GM19455 (cell line): ENCODE results near the gene PFN2.
A peak's percentile ranks its signal among the peaks of the same experiment; 100 is the strongest.
"Not testable (repeated sequence)": the region's sequence is repeated elsewhere in the genome, so short reads cannot be mapped to it uniquely, and the experiment has no call there.

ENCODE experiments used
- ATAC-seq: cut with Tn5 transposase; IDR thresholded peaks from one replicate; pipeline ENCODE4 v1.9.1; 2021; ENCODE audit not compliant: unreplicated experiment

The PFN2 gene

DNA sequence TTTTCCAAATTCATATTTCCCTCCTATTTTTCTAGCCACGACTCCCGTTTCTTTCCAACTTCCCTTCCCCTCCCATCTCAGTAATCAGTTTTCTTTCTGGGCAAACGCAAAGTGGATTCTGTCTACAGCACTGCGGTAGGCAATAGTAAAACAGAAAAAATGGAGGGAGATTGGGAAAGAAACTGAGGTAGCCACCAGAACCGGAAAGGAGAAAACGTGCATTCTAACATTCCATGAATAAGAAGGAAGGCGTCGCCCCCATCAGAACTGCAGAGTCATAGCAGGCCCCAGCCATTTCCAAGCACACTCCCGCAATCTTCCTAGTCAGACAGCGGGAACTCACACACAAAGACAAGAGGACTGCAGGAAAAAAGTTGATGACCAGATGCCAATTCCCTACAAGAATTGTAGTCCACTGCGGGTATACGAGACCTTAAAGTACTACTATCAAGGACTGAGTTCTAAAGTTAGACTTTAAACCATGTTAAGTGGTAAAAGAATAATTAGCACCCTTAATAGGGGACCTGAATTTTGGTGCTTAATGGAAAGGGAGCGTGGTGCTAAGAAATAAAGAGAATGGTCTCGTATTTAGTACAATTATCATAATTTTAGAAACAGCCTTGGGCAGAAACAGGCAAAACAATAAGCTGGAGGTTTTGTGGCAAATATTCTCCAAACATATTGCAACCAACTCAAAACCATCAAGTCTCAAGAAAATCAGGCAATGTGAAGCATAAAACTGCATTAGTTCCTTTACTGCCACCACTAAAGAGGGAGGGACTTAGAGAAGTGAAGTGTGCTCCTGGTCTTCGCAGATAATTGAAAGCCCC lies 1.4 kb downstream of the PFN2 start:
- peak; percentile 1 for ATAC-seq

DNA sequence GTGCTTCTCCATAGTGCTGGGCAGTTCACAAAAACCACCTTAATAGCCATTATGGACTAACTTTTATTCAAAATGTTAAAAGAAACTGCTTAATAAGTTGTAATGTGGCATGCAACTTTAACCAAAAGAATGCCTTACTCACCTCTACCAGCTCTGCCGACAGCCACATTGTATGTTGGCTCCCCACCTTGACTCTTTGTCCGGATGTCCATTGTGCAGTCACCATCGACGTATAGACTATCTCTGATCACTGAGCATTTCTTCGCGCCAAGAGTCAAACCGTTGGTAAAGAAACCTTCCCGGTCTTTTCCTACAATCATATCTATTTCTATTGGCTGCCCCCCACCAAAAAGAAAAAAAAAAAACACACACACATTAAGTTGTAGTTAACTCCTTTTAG lies 2.5 kb downstream of the PFN2 start:
- no peak for ATAC-seq

DNA sequence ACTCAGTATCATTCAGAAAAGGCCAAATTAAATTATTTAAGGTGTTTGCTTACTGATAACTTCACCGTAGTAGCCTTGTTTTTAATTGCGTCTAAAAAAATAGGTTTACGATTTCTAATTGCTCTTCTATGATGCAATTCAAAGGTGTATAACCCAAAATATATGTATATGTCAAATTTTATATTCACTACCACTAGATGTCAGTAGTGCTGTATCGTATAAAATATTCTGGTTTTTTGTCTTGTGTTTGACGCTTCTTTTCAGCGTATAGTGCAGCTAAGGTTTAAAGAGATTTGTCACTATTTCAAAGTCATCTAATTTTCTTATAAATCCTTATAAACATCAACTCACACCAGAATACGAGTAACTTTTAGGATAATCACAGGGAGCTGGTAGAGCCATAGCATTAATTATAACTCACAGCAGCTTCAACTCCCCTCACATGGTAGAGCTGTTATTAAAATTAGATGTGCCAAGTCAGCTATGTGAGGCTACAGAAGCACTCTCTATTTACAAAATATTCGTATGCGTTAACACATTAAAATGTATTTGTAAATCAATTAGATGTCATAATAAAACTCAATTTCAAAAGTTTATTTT lies 3.5 kb downstream of the PFN2 start:
- no peak for ATAC-seq

- no peak for ATAC-seq
Measured at GRCh38 chr3:149965278-149965677, 5.4 kb downstream of the PFN2 start.

DNA sequence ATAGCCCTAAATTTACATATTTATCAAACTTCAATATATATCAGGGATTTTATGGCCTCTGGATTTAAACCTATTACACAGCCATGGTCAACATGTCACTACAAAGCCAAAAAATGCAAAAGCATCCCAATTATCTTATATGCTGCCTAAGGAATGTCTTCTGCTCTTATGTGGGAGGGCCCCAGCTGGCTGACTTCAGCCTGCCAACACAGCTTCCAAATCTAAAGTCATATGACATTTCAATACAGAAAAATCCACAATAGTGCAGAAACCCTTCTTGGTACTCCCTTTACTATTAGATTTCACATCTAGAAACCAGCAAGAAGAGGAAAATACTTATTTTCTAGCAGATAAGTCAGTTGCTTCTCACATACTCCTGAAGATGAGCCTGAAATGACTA lies 6.4 kb downstream of the PFN2 start:
- ATAC-seq = no peak

DNA sequence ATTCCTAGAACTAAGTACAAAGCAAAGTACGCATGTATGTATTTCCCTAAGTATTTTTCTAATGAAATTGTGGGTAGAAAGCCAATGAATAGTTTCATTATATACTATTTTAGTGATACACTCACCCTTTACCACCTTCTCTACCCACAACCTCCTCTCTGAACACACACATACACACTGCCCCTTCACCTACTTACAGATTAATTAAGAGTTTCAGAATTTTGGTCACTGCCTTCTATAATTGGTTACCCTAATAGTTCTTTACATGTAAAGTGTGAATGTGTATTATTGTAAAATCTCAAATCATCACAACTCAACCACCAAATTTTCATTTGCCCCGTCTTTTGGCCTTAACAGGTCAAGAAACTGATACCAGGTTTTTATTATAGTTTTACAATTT lies 7.2 kb downstream of the PFN2 start:
- no peak for ATAC-seq

DNA sequence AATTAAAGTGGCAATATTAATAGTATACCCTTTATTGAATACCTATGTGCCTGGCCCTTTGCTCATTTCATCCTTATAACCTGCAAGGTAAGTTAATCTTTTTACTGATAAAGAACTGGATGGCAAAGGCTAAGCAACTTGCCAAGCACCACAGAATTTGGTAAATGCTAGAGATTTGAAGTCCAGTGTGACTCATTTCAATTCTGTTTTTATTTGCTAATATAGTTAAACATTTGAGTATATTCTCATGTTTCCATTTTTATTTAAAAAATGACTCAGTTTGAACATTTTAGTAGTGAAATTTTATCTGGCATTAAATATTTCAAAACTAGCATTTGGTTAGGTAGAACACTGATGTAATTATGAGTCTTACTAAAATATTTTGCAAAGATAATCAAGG lies 11.3 kb downstream of the PFN2 start:
- no peak for ATAC-seq

DNA sequence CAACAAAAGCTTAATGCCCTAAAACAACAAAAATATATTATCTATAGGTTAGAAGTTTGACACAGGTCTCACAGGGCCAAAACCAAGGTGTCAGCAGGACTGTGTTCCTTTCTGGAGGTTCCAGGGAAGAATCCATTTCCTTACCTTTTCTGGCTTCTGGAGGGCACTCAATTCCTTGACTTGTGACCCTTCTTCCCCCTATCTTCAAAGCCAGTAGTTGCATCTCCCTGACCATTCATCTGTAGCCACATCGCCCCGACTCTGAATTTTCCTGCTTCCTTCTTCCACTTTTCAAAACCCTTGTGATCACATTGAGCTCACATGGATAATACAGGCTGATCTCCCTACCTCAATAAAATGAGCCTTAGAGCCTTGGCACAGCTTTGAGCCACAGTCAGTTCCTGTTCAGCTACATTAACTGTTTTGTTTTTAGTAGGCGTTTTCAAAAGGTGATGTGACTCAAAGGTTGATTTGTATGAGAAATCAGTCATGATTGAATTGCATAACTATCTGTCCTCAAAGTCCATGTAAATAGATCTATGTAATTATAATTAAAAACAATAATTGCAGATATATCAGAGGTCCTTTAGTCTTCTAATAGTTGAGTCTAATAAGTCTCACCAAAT lies 12.4 kb downstream of the PFN2 start:
- no peak for ATAC-seq

DNA sequence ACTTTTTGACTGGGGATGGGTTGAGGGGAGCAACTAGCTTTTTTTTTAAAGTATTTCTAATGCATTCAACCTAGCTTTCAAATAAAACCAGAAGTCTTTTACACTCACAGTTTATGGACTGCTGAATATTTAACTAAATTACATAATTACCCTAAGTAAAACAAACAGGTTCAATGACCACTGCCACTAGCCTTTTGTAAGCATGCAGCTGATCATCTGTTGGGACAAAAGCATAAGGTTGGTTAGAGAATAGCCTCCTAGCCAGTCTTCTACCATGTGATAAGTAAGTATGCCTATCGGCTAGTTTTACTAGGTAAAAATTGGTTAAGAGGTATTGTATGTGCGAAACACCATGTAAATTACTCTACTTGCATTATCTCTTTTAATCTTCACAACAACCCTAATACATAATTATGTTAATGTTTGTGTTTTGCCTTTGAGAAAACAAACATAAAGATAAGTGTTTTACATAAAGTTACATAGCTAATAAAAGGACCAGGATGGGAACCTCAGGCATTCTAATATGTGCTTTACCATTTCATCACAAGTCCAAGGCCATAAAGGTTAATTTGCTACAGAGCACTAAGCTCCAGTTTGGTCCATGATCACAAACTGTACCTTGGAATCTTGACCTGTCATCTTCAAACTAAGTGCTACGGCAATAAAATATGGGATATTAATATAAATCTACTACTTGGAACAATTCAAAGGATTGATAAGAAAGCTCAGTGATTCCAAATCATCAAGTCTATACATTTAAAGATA lies 13.2 kb downstream of the PFN2 start:
- no peak for ATAC-seq

- ATAC-seq = no peak
Measured at GRCh38 chr3:149955449-149955848, 15.2 kb downstream of the PFN2 start.

GRCh38 chr3:149954812-149955211 lies 15.9 kb downstream of the PFN2 start:
- no peak for ATAC-seq

DNA sequence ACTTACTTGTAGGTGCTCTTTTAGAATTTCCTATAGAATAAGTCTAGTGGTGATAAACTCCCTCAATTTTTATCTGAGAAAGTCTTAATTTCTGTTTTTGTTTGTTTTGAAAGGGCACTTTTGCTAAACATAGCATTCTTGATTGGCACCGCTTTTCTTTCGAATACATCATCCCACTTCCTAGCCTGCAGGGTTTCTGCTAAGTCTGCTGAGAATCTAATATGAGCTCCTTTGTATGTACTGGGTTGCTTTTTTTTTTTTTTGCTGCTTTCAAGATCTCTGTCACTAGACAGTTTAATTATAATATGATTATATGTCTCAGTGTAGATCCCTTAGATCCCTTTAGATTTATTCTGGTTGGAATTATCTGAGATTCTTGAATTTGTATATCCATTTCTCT lies 21.5 kb downstream of the PFN2 start:
- ATAC-seq = no peak

DNA sequence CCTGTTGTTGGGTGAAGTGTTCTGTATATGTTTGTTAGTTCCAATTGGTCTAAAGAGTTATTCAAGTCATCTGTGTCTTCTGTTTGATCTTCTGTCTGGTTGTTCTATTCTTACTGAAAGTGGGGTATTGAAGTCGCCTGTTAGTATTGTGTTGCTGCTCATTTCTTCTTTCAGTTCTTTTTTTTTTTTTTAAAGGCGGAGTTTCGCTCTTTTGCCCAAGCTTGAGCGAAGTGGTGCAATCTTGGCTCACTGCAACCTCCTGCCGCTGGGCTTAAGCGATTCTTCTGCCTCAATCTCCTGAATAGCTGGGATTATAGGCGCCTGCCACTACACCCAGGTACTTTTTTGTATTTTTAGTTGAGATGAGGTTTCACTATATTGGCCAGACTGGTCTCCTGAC lies 23.5 kb downstream of the PFN2 start:
- no peak for ATAC-seq

- not testable (repeated sequence) for ATAC-seq
Measured at GRCh38 chr3:149943966-149944365, 26.7 kb downstream of the PFN2 start.

- no peak for ATAC-seq
Measured at GRCh38 chr3:149942409-149942808, 28.3 kb downstream of the PFN2 start.

DNA sequence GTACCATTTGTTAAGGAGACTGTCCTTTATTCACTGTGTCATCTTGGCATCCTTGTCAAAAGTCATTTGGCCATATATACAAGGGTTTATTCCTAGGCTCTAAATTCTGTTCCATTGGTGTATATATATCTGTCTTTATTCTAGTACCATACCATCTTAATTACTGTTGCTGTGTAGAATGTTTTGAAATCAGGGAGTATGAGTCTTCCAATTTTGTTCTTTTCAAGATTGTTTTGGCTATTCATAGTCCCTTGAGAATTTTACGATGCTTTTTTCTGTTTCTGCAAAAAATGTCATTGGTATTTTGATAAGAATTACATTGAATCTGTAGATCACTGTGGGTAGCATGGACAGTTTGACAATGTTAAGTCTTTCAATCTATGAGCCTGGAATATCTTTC lies 28.7 kb downstream of the PFN2 start:
- ATAC-seq = no peak

DNA sequence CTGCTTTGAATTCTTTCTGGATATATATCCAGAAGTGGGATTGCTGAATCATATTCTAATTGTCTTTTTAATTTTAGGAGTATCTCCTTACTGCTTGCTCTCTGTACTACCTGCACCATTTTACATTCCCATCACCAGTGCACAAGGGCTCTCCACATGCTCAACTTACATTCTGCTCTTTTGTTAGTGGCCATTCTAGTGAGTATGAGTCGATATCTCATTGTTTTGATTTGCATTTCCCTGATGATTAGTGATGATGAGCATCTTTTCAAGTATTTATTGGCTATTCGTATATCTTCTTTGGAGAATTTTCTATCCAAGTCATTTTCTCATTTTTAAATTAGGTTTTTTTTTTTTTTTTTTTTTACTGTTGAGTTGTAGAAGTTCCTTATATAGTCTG lies 29.5 kb downstream of the PFN2 start:
- no peak for ATAC-seq

DNA sequence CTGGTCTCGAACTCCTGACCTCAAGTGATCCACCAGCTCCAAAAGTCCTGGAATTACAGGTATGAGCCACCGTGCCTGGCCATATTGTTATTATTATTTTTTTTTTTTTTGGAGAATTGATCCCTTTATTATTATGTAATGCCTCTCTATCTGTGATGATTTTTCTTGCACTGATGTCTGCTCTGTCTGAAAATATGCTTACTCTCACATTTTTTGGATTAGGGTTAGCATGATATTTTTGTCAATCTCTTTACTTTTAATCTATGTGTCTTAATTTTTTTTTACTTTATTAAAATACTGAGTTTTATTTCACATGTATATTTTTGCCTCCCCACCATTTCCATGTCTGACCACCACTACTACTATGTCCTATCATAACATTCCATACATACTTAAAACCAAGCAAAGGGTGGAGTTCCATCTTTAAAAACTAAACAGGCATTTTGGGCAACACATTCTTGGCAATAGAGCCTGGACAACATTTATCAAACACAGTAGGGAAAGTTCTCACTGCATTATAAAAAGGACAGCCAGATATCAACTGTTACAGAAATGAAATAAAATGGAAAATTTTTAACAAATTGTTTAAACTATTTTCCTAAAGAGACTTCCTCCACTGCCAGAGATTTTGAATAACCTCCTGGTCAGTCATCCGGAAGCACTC lies 32.2 kb downstream of the PFN2 start:
- not testable (repeated sequence) for ATAC-seq

- peak; percentile 83 for ATAC-seq
Measured at GRCh38 chr3:149936812-149937230, 33.9 kb downstream of the PFN2 start.

GRCh38 chr3:149934524-149934923 lies 36.2 kb downstream of the PFN2 start:
- no peak for ATAC-seq

- ATAC-seq = no peak
Measured at GRCh38 chr3:149933858-149934257, 36.8 kb downstream of the PFN2 start.
